Neural crest cell (in vitro differentiated cells): ENCODE results near the gene CASZ1. TPM values are rescaled to one million over a fixed set of nuclear protein-coding genes. Genes with fewer than 3 reads are reported as not detected.

ENCODE experiments used
- DNase-seq: peaks from one replicate; pipeline ENCODE4 v3.0.0; 2021; ENCODE audit warnings: low read depth, mixed read lengths, low spot score
- H3K27ac Mint-ChIP-seq: one replicate; pipeline ENCODE4 v1.8.0; 2021; ENCODE audit warnings: mild to moderate bottlenecking, mixed read lengths; ENCODE audit not compliant: unreplicated experiment
- H3K27me3 Mint-ChIP-seq: 2 replicates; pipeline ENCODE4 v1.8.0; 2021; ENCODE audit warnings: low read depth, mild to moderate bottlenecking, mixed read lengths
- H3K36me3 Mint-ChIP-seq: 2 replicates; pipeline ENCODE4 v1.8.0; 2021; ENCODE audit warnings: low read depth, mild to moderate bottlenecking, mixed read lengths
- H3K4me1 Mint-ChIP-seq: 2 replicates; pipeline ENCODE4 v1.8.0; 2021; ENCODE audit warnings: mixed read lengths
- H3K4me3 Mint-ChIP-seq: one replicate; pipeline ENCODE4 v1.8.0; 2021; ENCODE audit warnings: mild to moderate bottlenecking, mixed read lengths
- H3K9me3 Mint-ChIP-seq: 2 replicates; pipeline ENCODE4 v1.8.0; 2021; ENCODE audit warnings: mixed read lengths
- total RNA-seq: library from RNA; stranded (reverse); gene quantifications from 2 replicates; pipeline ENCODE4 v1.2.1, GENCODE V29; 2021
- TF ChIP-seq, protein P1 (sequence below): fragments of 200-600 bp; sonication (generic); conservative IDR thresholded peaks from 2 replicates; pipeline ENCODE4 v1.5.0; 2021; ENCODE audit warnings: antibody characterized with exemption, mild to moderate bottlenecking

CASZ1 gene
- total RNA-seq, 1 donor from 2014 or later = 2.6 TPM

DNA sequence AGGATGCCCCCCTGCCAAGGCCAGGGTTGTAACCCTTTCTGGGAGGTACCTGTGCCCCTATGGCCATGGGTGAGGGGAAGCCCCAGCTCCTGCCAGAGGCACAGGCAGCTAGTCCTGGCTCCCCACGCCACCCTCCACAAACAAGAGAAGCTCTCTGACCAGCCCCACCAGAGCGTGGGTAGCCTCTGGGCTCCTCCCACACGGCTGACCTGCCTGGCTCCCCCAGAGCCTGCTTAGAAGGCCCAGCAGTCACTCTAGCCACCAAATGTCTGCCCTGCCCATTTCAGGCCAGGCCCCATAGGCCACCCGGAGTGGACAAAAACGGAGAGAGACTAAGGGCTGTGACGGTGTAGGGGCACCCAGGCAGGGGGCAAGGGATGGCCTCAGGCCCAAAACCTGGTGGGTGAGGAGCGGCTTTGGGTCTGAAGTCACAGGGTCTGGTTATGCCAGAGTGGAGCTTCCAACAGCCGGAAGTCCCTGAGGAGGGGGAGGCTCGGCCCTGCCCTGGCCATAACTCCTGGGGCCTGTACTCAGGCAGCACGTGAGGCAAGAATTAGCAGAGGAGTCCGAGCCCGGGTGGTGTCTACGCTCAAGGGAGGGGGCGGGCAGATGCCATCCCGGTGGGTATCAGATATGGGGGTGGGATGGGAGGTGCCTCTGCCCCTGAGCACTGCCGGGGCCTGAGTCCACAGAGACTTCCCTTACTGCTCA is 155.4 kb downstream of the CASZ1 start:
- DNase-seq = no peak
- H3K4me3 Mint-ChIP-seq = no peak overlapping the region
- H3K9me3 Mint-ChIP-seq = no peaks in the 10 kb centered on the region
- no peaks in the 10 kb centered on the region for H3K36me3 Mint-ChIP-seq
- TF ChIP-seq, protein P1, sequence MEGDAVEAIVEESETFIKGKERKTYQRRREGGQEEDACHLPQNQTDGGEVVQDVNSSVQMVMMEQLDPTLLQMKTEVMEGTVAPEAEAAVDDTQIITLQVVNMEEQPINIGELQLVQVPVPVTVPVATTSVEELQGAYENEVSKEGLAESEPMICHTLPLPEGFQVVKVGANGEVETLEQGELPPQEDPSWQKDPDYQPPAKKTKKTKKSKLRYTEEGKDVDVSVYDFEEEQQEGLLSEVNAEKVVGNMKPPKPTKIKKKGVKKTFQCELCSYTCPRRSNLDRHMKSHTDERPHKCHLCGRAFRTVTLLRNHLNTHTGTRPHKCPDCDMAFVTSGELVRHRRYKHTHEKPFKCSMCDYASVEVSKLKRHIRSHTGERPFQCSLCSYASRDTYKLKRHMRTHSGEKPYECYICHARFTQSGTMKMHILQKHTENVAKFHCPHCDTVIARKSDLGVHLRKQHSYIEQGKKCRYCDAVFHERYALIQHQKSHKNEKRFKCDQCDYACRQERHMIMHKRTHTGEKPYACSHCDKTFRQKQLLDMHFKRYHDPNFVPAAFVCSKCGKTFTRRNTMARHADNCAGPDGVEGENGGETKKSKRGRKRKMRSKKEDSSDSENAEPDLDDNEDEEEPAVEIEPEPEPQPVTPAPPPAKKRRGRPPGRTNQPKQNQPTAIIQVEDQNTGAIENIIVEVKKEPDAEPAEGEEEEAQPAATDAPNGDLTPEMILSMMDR = no peak
- peaks cover 32% of the 10 kb centered on the region for H3K27me3 Mint-ChIP-seq
- H3K4me1 Mint-ChIP-seq = no peaks in the 10 kb centered on the region
- no peak overlapping the region for H3K27ac Mint-ChIP-seq

GRCh38 chr1:10639775-10640578 is 156.5 kb downstream of the CASZ1 start:
- peaks cover 34% of the 10 kb centered on the region for H3K27me3 Mint-ChIP-seq
- H3K9me3 Mint-ChIP-seq = no peaks in the 10 kb centered on the region
- H3K27ac Mint-ChIP-seq = no peak overlapping the region
- TF ChIP-seq, protein P1 = no peak
- H3K4me1 Mint-ChIP-seq = no peaks in the 10 kb centered on the region
- H3K36me3 Mint-ChIP-seq = no peaks in the 10 kb centered on the region
- H3K4me3 Mint-ChIP-seq = peak overlapping the region; percentile 34
- DNase-seq = no peak

DNA sequence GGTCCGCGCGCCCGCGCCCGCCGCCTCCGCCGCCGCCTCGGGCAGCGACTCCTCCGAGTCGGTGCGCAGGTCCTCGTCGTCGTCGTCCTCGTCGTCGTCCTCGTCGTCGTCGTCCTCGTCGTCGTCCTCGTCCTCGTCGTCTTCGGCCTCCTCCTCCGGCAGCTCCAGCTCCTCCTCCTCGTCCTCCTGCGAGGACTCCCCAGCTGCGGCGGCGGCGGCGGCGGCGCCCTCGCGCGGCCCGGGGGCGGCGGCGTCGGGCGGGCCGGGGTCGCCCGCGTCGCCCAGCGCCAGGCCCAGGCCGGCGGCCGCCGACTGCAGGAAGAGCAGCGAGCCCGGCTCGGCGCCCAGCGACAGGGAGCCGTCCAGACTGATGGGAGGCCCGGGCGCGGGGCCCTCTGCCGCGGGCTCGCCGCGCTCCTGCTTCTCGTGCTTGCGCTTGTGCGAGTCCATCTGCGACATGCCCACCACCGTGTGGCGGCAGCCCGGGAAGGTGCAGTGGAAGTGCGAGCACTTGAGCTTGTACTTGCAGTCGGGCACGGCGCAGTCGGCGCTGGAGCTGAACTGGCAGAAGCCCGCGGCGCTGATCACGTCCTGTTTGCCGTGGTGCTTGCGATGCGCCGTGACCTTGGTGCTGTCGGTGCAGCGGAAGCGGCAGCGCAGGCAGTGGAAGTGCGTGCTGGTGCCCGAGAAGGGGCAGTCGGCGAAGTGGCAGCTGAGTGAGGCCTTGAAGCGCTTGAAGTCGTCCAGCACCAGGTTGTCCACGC is 157.3 kb downstream of the CASZ1 start:
- peak; percentile 28 for DNase-seq
- TF ChIP-seq, protein P1 = no peak
- H3K4me1 Mint-ChIP-seq = no peaks in the 10 kb centered on the region
- no peaks in the 10 kb centered on the region for H3K36me3 Mint-ChIP-seq
- peak overlapping the region; percentile 15 for H3K4me3 Mint-ChIP-seq
- peaks cover 34% of the 10 kb centered on the region for H3K27me3 Mint-ChIP-seq
- no peak overlapping the region for H3K27ac Mint-ChIP-seq
- no peaks in the 10 kb centered on the region for H3K9me3 Mint-ChIP-seq

DNA sequence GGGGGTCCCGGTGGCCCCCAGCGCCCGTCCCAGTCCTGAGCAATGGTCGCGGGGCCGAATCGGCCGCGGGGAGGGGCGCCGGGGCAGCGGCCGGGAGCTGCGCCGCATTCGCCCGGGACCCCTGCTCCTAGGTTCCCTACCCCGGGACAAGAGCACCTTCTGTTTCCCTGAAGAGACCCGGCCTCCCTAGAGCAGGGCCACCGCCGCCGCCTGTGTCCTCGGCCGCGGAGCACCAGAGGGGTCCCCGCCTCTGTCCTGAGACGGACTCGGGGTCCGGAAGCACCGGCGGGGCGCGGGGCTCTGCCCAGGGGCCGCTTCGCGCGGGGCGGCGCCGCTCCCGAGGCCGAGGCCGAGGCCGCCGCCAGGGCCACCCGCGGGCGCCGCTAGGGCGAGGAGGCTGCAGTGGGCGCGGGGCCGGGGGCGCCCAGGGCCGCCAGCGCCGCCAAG is 157.9 kb downstream of the CASZ1 start:
- DNase-seq = no peak
- no peaks in the 10 kb centered on the region for H3K4me1 Mint-ChIP-seq
- H3K27ac Mint-ChIP-seq = no peak overlapping the region
- H3K36me3 Mint-ChIP-seq = no peaks in the 10 kb centered on the region
- TF ChIP-seq, protein P1 = no peak
- no peaks in the 10 kb centered on the region for H3K9me3 Mint-ChIP-seq
- peaks cover 34% of the 10 kb centered on the region for H3K27me3 Mint-ChIP-seq
- no peak overlapping the region for H3K4me3 Mint-ChIP-seq

- Mint-ChIP-seq H3K9me3 (no peaks in the 10 kb centered on the region), H3K4me3 (peak overlapping the region; percentile 31), H3K27ac (no peak overlapping the region), H3K36me3 (no peaks in the 10 kb centered on the region), H3K4me1 (no peaks in the 10 kb centered on the region), H3K27me3 (peaks cover 34% of the 10 kb centered on the region)
- TF ChIP-seq, protein P1 = peak; percentile 42
- DNase-seq = no peak
Measured at GRCh38 chr1:10637834-10638558, 158.4 kb downstream of the CASZ1 start.
